Measurements from ENCODE around the gene RMDN2.

GRCh38 chr2:37926635-37927034 lies 1.5 kb downstream of the RMDN2 start:
- TF ChIP-seq CTCF (IDR thresholded peaks at IDR 0.05), result no peak
- TF ChIP-seq POLR2A (IDR thresholded peaks at IDR 0.05), result no peak
